Activated T-cell treated with anti-CD3 and anti-CD28 coated beads, Interleukin-2, amount 50 U/mL, for 4 hours (primary cell): ENCODE results near the gene KIR3DL2. TPM values are rescaled to one million over a fixed set of nuclear protein-coding genes. Genes with fewer than 3 reads are reported as not detected.

Experiments
- total RNA-seq, 3 donors: library from RNA; stranded (reverse); gene quantifications; one replicate each; pipeline ENCODE4 v1.2.1, GENCODE V29; 2021

The KIR3DL2 gene
- total RNA-seq, 3 donors from 2014 or later = 1.1 to 2.2 (median 1.7) TPM

Other genes with a start within 250 kb of the KIR3DL2 start
- gene LILRB1, start 220.0 kb upstream of the KIR3DL2 start, total RNA-seq = 1 to 10 TPM in 1 of 3 donors, under 1 TPM in 2; 0.37 to 1.1 (median 0.83) TPM
- under 1 TPM in 1 of 3 donors, not detected in 2; 0.22 TPM for gene LILRB4, start 187.5 kb upstream of the KIR3DL2 start, total RNA-seq
- not detected for gene KIR3DL3, start 126.0 kb upstream of the KIR3DL2 start, total RNA-seq
- gene KIR2DL3, start 111.9 kb upstream of the KIR3DL2 start, total RNA-seq = under 1 TPM in 1 of 3 donors, not detected in 2; 0.37 TPM
- gene KIR2DL1, start 80.7 kb upstream of the KIR3DL2 start, total RNA-seq = not detected
- gene KIR2DL4, start 46.8 kb upstream of the KIR3DL2 start, total RNA-seq = not detected
- gene KIR3DL1, start 34.0 kb upstream of the KIR3DL2 start, total RNA-seq = under 1 TPM in 2 of 3 donors, not detected in 1; 0.13 to 0.14 TPM
- gene KIR2DS4, start 17.8 kb upstream of the KIR3DL2 start, total RNA-seq = under 1 TPM in 2 of 3 donors, not detected in 1; 0.11 to 0.40 TPM
- gene FCAR, start 23.8 kb downstream of the KIR3DL2 start, total RNA-seq = not detected
- under 1 TPM in 2 of 3 donors, not detected in 1; 0.65 to 0.82 TPM for gene NCR1, start 55.7 kb downstream of the KIR3DL2 start, total RNA-seq
- not detected for gene NLRP7, start 97.1 kb downstream of the KIR3DL2 start, total RNA-seq
- 1 to 10 TPM; 1.7 to 7.1 (median 3.5) TPM for gene NLRP2, start 115.9 kb downstream of the KIR3DL2 start, total RNA-seq
- gene GP6, start 187.8 kb downstream of the KIR3DL2 start, total RNA-seq = under 1 TPM in 2 of 3 donors, not detected in 1; 0.26 to 0.53 TPM
- 10 to 100 TPM; 19.2 to 40.7 (median 19.5) TPM for gene RDH13, start 212.7 kb downstream of the KIR3DL2 start, total RNA-seq
- 1 to 10 TPM in 1 of 3 donors, under 1 TPM in 2; 0.53 to 1.2 (median 0.87) TPM for gene EPS8L1, start 225.4 kb downstream of the KIR3DL2 start, total RNA-seq